Measurements from ENCODE around the gene ERICH6.

DNA sequence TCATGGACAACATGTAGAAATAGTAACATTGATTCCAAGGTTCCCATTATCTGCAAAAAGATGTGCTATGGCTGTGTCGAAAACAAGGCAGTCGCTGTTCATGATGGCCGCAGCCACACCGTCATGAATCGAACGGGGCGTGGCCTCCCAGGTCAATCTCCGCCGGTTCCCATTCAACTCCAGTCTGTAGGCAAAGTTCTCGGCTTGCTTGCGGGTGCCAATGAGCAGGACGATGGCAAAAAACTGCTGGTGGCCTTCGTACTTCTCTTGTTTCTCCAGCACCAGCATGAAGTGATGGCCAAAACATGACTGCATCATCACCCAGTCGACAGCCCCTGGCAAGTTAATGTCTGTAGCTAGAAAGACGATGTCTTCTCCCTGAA is 38.4 kb upstream of the ERICH6 start:
- TF ChIP-seq, protein P1, sequence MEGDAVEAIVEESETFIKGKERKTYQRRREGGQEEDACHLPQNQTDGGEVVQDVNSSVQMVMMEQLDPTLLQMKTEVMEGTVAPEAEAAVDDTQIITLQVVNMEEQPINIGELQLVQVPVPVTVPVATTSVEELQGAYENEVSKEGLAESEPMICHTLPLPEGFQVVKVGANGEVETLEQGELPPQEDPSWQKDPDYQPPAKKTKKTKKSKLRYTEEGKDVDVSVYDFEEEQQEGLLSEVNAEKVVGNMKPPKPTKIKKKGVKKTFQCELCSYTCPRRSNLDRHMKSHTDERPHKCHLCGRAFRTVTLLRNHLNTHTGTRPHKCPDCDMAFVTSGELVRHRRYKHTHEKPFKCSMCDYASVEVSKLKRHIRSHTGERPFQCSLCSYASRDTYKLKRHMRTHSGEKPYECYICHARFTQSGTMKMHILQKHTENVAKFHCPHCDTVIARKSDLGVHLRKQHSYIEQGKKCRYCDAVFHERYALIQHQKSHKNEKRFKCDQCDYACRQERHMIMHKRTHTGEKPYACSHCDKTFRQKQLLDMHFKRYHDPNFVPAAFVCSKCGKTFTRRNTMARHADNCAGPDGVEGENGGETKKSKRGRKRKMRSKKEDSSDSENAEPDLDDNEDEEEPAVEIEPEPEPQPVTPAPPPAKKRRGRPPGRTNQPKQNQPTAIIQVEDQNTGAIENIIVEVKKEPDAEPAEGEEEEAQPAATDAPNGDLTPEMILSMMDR (IDR thresholded peaks at IDR 0.05) = no peak
- no peak for TF ChIP-seq POLR2AphosphoS5 (IDR thresholded peaks at IDR 0.05)
